Sigmoid colon (tissue), 7 donors: ENCODE data around the gene PLCH2. TPM values are rescaled to one million over a fixed set of nuclear protein-coding genes. Genes with fewer than 3 reads are reported as not detected.

Experiments used
- DNase-seq: peaks from one replicate; pipeline ENCODE4 v3.0.0-alpha.2; 2019
- H3K27ac ChIP-seq, 4 donors: fragments of 200-600 bp; sonication (generic); one replicate each; pipeline ENCODE4 v1.5.1; 2016 to 2019; ENCODE audit warnings: mild to moderate bottlenecking in 1 of 4
- H3K27me3 ChIP-seq, 3 donors: fragments of 200-600 bp; sonication (generic); one replicate each; pipeline ENCODE4 v1.5.1; 2019; ENCODE audit warnings: mild to moderate bottlenecking in 1 of 3
- H3K36me3 ChIP-seq, 4 donors: fragments of 200-600 bp; sonication (generic); one replicate each; pipeline ENCODE4 v1.5.1; 2016 to 2019
- H3K4me1 ChIP-seq, 4 donors: fragments of 200-600 bp; sonication (generic); one replicate each; pipeline ENCODE4 v1.5.1; 2017 to 2019
- H3K4me3 ChIP-seq, 4 donors: fragments of 200-600 bp; sonication (generic); one replicate each; pipeline ENCODE4 v1.5.1; 2017 to 2019; ENCODE audit warnings: mild to moderate bottlenecking in 2 of 4, moderate library complexity in 1 of 4
- H3K9me3 ChIP-seq, 4 donors: fragments of 200-600 bp in 3 of 4; sonication (generic) in 3 of 4; one replicate each; pipeline versions ENCODE4 v1.5.1 to v1.6.1; 2013 to 2019
- CTCF ChIP-seq, 4 experiments: fragments of 450-650 bp in 3 of 4; fragments of 200-600 bp in 1 of 4; IDR thresholded peaks; one replicate each; pipeline ENCODE4 v1.5.1; 2016 to 2019; ENCODE audit warnings: antibody characterized with exemption in 4 of 4, mild to moderate bottlenecking in 3 of 4, moderate library complexity in 2 of 4
- EP300 ChIP-seq, 4 donors: sonication (generic); formaldehyde crosslinking; IDR thresholded peaks; one replicate each; pipeline ENCODE4 v1.6.1; 2017; ENCODE audit warnings: antibody characterized with exemption in 4 of 4
- POLR2A ChIP-seq, 2 donors: fragments of 450-650 bp; IDR thresholded peaks; one replicate each; pipeline ENCODE4 v1.6.1; 2016; ENCODE audit warnings: antibody characterized with exemption in 2 of 2, mild to moderate bottlenecking in 2 of 2, moderate library complexity in 2 of 2
- POLR2AphosphoS5 ChIP-seq, 4 donors: sonication (generic); formaldehyde crosslinking; IDR thresholded peaks; one replicate each; pipeline ENCODE4 v1.6.1; 2017; ENCODE audit warnings: antibody characterized with exemption in 4 of 4
- WGBS, 2 donors: extraction: QIAGEN DNeasy Blood & Tissue Kit; methylation state at CpG; one replicate each; pipeline ENCODE4 v1.1.7; 2013; 5-methylcytosine and 5-hydroxymethylcytosine counted together
- intact Hi-C: fragments of 100-400 bp; cut with DNase I; formaldehyde crosslinking; loops from one replicate; pipeline ENCODE4 v1.15.1; 2023
- polyA plus RNA-seq, 3 donors: library from polyadenylated mRNA; stranded (reverse); fragments of 200-250 nt; gene quantifications; one replicate each; pipeline ENCODE4 v1.2.3, GENCODE V29; 2013
- total RNA-seq, 4 donors: library from RNA; depleted of rRNA; stranded (reverse); fragments of >200 nt; gene quantifications; one replicate each; pipeline ENCODE4 v1.1.0, GENCODE V29; 2016
- donor health status: healthy with polysubstance abuse.
- donor health status: Bipolar disorder and iron deficiency.
- donor health status: healthy.

PLCH2 gene
- total and polyA plus RNA-seq, 7 donors = 0.54 to 3.8 (median 1.1) TPM; not detected in 2

- WGBS, 2 donors = 90 to 91% methylated on average over 24 of the region's 24 CpGs
These were observed 32.1 kb downstream of the PLCH2 start for GRCh38 chr1:2508180-2508579.

GRCh38 chr1:2508751-2509150 lies 32.7 kb downstream of the PLCH2 start:
- H3K4me3 ChIP-seq = no peak overlapping the region
- H3K27ac ChIP-seq = no peak overlapping the region
- H3K27me3 ChIP-seq = peaks cover 6 to 23% (median 13%) of the 10 kb centered on the region in 3 donors
- H3K36me3 ChIP-seq = peaks cover 45 to 64% (median 54%) of the 10 kb centered on the region in 4 donors
- peaks cover 0 to 18% (median 10%) of the 10 kb centered on the region in 4 donors for H3K4me1 ChIP-seq
- no peaks in the 10 kb centered on the region for H3K9me3 ChIP-seq
- intact Hi-C loops = no loop called here
- WGBS, 2 donors = 93 to 95% methylated on average over 29 of the region's 29 CpGs
- no peak for TF ChIP-seq POLR2A (IDR thresholded peaks at IDR 0.05)
- no peak for TF ChIP-seq CTCF (IDR thresholded peaks at IDR 0.05)
- TF ChIP-seq EP300 (IDR thresholded peaks at IDR 0.05) = no peak
- no peak for TF ChIP-seq POLR2AphosphoS5 (IDR thresholded peaks at IDR 0.05)
- DNase-seq = no peak

More at GRCh38 chr1:2508180-2508579, 32.1 kb downstream of the PLCH2 start:
- no peaks in the 10 kb centered on the region for H3K9me3 ChIP-seq
- TF ChIP-seq EP300 (IDR thresholded peaks at IDR 0.05) (no peak), CTCF (IDR thresholded peaks at IDR 0.05) (no peak), POLR2A (IDR thresholded peaks at IDR 0.05) (no peak), POLR2AphosphoS5 (IDR thresholded peaks at IDR 0.05) (no peak)
- H3K36me3 ChIP-seq = peaks cover 40 to 58% (median 48%) of the 10 kb centered on the region in 4 donors
- H3K4me1 ChIP-seq = peaks cover 0 to 18% (median 10%) of the 10 kb centered on the region in 4 donors
- H3K27me3 ChIP-seq = peaks cover 10 to 29% (median 18%) of the 10 kb centered on the region in 3 donors
- no peak for DNase-seq
- intact Hi-C loops = no loop called here
- H3K4me3 ChIP-seq = no peak overlapping the region
- no peak overlapping the region for H3K27ac ChIP-seq

- 56 to 84% methylated on average over 11 of the region's 11 CpGs for WGBS, 2 donors
- Histone ChIP-seq H3K27ac (no peak overlapping the region), H3K27me3 (peaks cover 2 to 15% (median 5%) of the 10 kb centered on the region in 3 donors), H3K9me3 (no peaks in the 10 kb centered on the region), H3K4me3 (no peak overlapping the region), H3K36me3 (peaks cover 50 to 72% (median 60%) of the 10 kb centered on the region in 4 donors), H3K4me1 (peaks cover 0 to 15% (median 5%) of the 10 kb centered on the region in 4 donors)
- no peak for DNase-seq
- intact Hi-C loops = no loop called here
- TF ChIP-seq CTCF (IDR thresholded peaks at IDR 0.05) (no peak), POLR2AphosphoS5 (IDR thresholded peaks at IDR 0.05) (no peak), EP300 (IDR thresholded peaks at IDR 0.05) (no peak), POLR2A (IDR thresholded peaks at IDR 0.05) (no peak)
These were observed 33.5 kb downstream of the PLCH2 start for GRCh38 chr1:2509589-2509988.

GRCh38 chr1:2510366-2511155 lies 34.5 kb downstream of the PLCH2 start:
- H3K36me3 ChIP-seq = peaks cover 58 to 82% (median 68%) of the 10 kb centered on the region in 4 donors
- DNase-seq = no peak
- WGBS, 2 donors = 94 to 95% methylated on average over 27 of the region's 27 CpGs
- H3K9me3 ChIP-seq = no peaks in the 10 kb centered on the region
- no peak overlapping the region for H3K4me3 ChIP-seq
- H3K4me1 ChIP-seq = peaks cover 0 to 8% (median 0%) of the 10 kb centered on the region in 4 donors
- peaks cover 0 to 5% (median 0%) of the 10 kb centered on the region in 3 donors for H3K27me3 ChIP-seq
- H3K27ac ChIP-seq = no peak overlapping the region
- TF ChIP-seq EP300 (IDR thresholded peaks at IDR 0.05) (no peak), CTCF (IDR thresholded peaks at IDR 0.05) (no peak), POLR2AphosphoS5 (IDR thresholded peaks at IDR 0.05) (no peak), POLR2A (IDR thresholded peaks at IDR 0.05) (no peak)
- intact Hi-C loops = no loop called here
